ENCODE results near the gene AK8. TPM values are rescaled to one million over a fixed set of nuclear protein-coding genes. Genes with fewer than 3 reads are reported as not detected.

The AK8 gene
- total RNA-seq, 1 donor from 2014 or later, result 1.5 TPM

DNA sequence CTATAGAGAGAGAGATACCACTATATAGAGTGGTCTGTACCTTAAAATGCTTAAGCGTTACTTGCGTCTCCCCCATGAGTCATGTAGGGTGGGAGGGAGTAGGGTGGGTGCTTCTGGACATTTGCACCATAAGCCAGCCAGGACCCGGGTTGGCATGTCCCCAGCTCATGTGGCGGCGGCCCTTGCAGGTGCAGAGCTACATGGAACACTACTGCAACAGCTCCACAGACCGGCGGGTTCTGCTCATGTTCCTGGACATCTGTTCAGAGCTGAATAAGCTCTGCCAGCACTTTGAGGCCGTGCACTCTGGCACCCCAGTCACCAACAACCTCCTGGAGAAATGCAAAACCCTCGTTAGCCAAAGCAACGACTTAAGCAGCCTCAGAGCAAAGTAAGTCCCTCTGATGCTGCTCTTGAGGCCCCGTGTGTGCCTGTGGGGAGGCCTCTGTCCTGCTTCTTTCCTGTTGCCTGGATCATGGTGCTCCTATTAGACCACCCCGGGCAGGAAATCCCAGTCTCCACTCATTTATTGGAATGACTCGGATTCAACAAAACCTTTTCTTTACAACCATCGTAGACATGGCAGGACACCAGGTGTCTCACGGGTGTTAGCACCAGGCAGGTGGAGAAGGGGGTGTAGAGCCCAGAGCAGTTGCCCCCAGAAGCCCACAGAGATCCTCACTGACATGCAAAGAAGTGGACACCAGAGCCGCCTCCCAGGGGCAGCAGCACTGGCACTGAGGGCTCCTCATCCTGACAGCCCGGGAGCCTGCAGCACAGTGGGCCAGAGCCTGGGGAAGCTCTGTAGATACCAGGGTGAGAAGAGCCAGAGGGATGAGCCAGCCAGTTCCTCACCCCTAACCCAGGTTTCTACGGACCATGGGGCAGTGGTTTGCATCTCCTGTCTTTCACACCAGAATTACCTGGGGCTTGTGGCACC, 9.4 kb upstream of the AK8 start:
- no peak for DNase-seq (ENCODE audit: low spot score)

GRCh38 chr9:132886334-132886725, 8.2 kb upstream of the AK8 start:
- DNase-seq (ENCODE audit: low spot score), result no peak

GRCh38 chr9:132885720-132886333, 7.7 kb upstream of the AK8 start:
- no peak for DNase-seq (ENCODE audit: low spot score)

DNA sequence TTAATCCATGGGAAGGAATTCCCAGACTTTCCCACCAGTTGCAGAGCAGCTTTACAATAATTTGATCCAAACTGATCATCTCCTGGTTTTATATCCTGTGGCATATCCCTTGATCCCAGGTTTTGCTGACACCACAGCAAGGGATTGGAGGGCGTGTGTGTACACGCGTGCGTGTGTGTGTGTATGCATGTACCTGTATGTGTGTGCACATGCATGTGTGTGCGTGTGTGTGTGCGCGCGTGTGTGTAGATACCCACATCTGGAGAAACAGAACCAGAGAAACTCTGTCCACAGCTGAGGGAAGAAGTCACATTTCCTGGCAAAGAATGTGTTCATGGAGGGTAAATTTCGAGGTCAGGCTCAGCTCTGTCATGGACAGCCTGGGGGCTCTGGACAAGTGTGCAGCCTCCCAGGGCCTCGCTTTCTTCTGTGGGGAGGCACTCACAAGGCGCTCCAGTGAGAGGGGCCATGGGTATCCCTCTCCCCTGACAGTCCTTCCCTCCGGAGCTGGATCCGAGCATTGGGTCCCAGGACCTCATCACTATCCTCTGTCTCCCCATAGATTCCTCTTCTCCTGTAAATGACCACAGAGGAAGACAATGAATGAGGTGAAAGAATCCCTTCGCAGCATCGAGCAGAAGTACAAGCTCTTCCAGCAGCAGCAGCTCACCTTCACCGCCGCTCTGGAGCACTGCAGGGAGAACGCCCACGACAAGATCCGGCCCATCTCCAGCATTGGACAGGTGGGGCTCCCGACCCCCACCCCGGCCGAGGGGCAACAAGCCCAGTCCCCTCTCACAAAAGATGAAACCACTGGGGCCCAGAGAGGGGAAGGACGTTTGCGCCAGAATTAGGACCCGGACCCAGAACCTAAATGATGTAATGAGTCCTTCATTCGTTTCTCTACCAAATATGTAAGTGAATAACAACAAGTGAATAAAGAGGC, 5.5 kb upstream of the AK8 start:
- DNase-seq (ENCODE audit: low spot score), result no peak

DNA sequence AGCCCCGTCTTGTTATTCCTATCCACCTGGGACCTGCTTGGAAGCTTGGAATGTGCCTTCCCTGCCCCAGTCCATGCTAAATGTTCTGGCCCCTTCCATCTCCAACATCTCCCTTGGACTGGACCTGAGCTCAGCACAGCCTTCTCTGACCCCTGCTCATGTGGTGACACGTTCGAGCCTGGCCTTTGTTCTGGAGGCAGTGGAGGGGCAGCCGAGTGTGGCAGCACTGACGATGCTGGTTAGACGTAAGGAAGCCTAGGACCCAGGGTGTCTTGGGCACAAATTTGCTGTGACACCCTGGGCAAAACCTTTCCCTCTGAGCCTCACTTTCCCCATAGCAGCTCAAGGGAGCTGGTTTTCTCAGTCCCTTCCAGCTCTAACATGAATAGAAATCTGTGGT, 4.5 kb upstream of the AK8 start:
- DNase-seq (ENCODE audit: low spot score), result no peak

- no peak for DNase-seq (ENCODE audit: low spot score)
Measured at GRCh38 chr9:132881826-132882225, 3.7 kb upstream of the AK8 start.

DNA sequence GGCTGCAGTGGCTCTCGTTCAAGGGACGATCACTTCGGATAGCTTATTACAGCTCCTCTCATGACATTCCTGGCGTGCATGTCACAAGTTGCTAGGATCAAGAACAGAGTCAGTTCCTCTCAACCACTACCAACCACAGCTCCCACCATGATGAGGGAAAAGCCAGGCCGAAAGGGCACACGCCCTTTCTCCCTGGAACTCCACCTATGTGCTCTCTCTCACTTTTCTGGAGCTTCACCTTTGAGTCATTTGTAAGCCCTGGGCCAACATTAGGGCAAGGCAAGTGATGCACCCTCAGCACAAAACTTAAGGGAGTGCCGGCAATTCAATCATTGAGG, 2.2 kb upstream of the AK8 start:
- no peak for DNase-seq (ENCODE audit: low spot score)

DNA sequence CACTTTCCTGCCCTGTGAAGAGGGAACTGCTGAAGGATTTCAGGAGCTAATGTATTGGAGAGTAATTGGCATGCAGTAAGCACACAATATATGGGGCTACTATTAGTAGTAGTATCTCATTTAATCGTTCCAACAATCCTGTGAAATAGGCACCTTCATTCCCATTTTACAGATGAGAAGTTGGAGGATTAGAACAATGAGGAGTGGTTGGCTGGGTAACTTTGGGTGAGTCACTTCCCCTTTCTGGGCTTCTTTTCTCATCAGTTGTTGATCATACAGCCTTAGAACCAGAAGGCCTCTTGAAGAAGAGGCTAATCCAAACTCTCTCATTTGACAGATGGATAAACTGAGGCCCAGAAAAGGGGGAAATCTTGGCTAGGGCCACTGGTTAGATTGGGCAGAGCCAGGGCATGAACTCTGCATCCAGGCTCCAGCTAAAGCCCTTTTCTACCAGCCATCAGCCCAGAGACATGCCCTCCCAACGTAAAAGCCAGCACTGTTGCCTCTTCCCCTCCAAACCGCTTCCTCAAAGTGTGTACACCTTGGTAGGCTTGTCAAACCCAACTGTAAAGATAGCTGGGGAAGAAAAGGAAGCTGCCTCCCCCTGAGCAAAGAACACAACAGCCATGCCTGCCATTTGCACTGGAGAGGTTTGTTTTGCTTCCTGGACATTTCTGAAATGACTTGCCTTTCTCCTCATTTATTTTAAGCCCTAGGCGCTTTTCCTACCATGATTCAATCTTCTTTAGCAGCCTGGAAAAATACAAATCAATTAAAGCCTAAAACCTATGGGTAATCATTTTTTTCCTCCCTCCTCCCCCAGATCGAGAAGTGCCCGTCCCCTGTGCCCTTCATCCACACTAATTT, 1.6 kb upstream of the AK8 start:
- DNase-seq (ENCODE audit: low spot score), result no peak

GRCh38 chr9:132878695-132879456, 792 bp upstream of the AK8 start, which contains the start of gene SPACA9:
TSS of gene SPACA9 (plus strand) at chr9:132878898. CDS start at chr9:132883948, 5,050 bp downstream.
- no peak for DNase-seq (ENCODE audit: low spot score)

DNA sequence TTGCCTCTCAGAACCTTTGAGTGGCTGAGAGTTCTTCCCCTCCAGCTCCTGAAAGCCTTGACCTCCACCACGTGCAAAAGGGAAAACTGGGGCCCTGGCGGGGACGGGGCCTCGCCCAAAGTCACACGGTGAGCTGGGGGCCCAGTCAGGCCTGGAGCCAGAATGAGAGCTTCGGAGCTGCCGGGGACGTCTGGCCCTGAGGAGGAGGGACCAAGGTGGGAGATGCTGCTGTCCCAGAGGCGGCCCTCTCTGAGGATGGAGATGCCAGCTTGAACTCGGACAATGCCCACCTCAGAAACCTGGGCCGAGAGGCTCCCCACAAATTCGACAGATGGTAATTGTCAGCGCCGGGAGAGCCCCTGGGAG, 643 bp downstream of the AK8 start:
- no peak for DNase-seq (ENCODE audit: low spot score)

DNA sequence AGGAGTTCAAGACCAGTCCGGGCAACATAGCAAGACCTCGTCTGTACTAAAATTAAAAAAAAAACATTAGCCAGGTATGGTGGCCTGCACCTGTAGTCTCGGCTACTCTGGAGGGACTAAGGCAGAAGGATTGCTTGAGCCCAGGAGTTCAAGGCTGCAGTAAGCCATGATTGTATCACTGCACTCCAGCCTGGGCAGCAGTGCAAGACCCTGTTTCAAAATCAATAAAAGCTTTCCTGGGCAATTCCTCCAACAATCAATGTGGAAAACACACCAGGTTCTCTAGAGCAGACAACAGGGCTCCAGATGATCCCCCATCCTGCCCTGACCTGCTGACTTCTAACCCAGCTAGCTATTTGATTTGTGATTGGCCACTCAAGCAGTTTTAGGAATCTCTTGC, 1.2 kb downstream of the AK8 start:
- DNase-seq (ENCODE audit: low spot score), result no peak

DNA sequence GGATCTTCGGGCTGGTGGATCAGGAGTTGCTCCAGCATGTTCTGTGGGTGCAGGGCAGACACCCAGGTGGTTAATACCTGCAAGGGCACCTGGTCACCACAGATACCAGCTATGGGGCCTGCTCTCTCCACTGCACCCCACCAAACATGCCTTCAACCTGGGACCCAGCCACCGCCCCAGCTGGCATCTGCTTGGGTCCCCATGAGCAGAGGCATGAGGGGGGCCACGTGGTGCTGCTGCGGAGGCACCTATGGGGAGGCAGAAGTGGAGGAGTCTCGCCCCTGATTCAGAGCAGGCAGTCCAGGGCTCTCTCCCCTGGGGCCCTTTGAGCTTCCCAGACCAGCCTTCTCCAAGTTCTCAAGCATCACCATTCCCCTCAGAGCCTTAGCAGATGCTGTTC, 2.9 kb downstream of the AK8 start:
- DNase-seq (ENCODE audit: low spot score), result no peak

- DNase-seq (ENCODE audit: low spot score), result no peak
Measured at GRCh38 chr9:132873403-132873802, 4.7 kb downstream of the AK8 start.

- no peak for DNase-seq (ENCODE audit: low spot score)
Measured at GRCh38 chr9:132869266-132869665, 8.8 kb downstream of the AK8 start.

DNA sequence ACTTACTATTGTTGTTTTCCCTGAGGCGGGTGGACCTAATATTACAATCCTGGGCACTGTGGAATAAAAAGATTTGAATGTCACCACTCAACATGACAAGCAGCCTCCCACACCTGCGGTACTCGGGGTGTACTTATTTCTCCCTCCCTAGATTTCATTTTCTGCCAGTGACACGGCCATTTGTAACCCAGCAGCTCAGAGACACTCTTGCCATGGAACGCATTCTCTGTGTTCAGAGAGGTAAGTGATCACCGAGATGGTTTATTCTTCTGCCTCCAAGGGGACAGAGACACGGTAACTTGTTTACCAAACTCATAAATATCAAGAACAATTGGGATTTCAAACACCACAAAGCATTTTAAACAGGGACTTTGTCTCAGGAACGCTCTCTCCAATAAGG, 11.2 kb downstream of the AK8 start:
- no peak for DNase-seq (ENCODE audit: low spot score)

DNA sequence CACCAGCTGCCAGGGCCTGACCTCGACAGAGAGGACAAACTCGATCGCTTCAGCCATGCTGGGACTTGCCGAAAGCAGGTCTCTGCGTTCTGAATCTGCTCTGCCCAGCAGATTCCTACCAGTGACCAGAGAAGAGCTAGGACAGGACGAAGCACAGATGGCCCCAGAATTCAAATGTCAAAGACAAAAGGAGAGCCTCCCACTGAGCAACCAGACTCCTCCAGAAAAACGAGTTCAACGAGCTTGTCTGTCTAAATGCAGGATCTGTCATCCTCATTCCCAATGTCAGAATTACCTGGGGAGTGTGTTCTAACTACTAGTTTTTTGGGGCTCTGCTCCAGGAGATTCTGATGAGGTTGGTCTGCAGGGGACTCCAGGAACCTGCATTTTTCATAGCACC, 13.4 kb downstream of the AK8 start:
- DNase-seq (ENCODE audit: low spot score), result no peak

DNA sequence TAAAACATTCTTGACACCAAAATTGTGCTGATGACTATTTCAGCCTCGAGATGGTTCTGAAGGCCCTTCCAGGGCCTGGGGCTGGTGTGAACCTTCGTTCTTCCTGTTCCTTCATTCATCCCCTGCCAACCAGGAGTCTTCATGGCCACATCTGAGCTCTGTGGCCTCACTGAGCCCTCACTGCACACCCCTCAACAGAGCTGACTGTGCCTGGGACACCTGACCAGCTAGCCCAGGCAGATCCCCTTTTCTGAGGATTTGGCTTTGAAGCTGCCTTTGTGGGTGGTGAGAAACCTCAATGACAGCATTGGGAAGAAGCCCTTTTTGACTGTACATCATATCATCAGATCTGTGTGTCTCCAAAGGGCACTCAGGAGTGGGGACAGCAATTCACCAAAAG, 13.8 kb downstream of the AK8 start:
- DNase-seq (ENCODE audit: low spot score), result no peak

- DNase-seq (ENCODE audit: low spot score), result no peak
Measured at GRCh38 chr9:132863096-132863495, 15.0 kb downstream of the AK8 start.

- DNase-seq (ENCODE audit: low spot score), result no peak
Measured at GRCh38 chr9:132862533-132862932, 15.6 kb downstream of the AK8 start.

GRCh38 chr9:132861666-132862065, 16.4 kb downstream of the AK8 start:
- no peak for DNase-seq (ENCODE audit: low spot score)

All from mesenteric fat pad (tissue), 1 donor.